Activated CD8-positive, alpha-beta memory T cell treated with anti-CD3 and anti-CD28 coated beads for 1 hour (primary cell): ENCODE data around the gene CNOT8.
"Not testable (repeated sequence)": the region's sequence is repeated elsewhere in the genome, so short reads cannot be mapped to it uniquely, and the experiment has no call there.

ENCODE experiments used
- DNase-seq, 2 donors: peaks; one replicate each; pipeline ENCODE4 v3.0.0-alpha.2; 2020; ENCODE audit warnings: low read depth in 1 of 2; ENCODE audit errors: extremely low read depth in 1 of 2

CNOT8 gene

GRCh38 chr5:154905601-154906000, 47.2 kb downstream of the CNOT8 start:
- DNase-seq: not testable (repeated sequence)

GRCh38 chr5:154916874-154917273, 58.4 kb downstream of the CNOT8 start:
- DNase-seq: no peak

GRCh38 chr5:154917757-154918156, 59.3 kb downstream of the CNOT8 start:
- DNase-seq: no peak

GRCh38 chr5:154923441-154924430, 65.3 kb downstream of the CNOT8 start:
- no peak for DNase-seq
